Fibroblast of villous mesenchyme (primary cell): ENCODE measurements around the gene NR4A3. TPM values are rescaled to one million over a fixed set of nuclear protein-coding genes. Genes with fewer than 3 reads are reported as not detected.
"Not testable (repeated sequence)": the region's sequence is repeated elsewhere in the genome, so short reads cannot be mapped to it uniquely, and the experiment has no call there.

Experiments used
- DNase-seq: peaks from one replicate; pipeline ENCODE4 v3.0.0-alpha.2; 2010; ENCODE audit warnings: low read depth
- H3K4me3 ChIP-seq: 2 replicates; pipeline ENCODE4 v1.5.1; 2011; ENCODE audit warnings: low read depth, mild to moderate bottlenecking, low read length
- total RNA-seq: library from RNA; depleted of rRNA; stranded (reverse); fragments of >200 nt; gene quantifications from 2 replicates; pipeline ENCODE4 v1.2.3, GENCODE V29; 2012
- TF ChIP-seq, protein P1 (sequence below): IDR thresholded peaks from 2 replicates; pipeline ENCODE4 v1.5.1; 2012; ENCODE audit warnings: low read depth, mild to moderate bottlenecking, low read length; ENCODE audit not compliant: insufficient read depth

NR4A3 gene
- total RNA-seq, 1 donor, result under 0.01 TPM

- H3K4me3 ChIP-seq, result no peak overlapping the region
- TF ChIP-seq, protein P1, sequence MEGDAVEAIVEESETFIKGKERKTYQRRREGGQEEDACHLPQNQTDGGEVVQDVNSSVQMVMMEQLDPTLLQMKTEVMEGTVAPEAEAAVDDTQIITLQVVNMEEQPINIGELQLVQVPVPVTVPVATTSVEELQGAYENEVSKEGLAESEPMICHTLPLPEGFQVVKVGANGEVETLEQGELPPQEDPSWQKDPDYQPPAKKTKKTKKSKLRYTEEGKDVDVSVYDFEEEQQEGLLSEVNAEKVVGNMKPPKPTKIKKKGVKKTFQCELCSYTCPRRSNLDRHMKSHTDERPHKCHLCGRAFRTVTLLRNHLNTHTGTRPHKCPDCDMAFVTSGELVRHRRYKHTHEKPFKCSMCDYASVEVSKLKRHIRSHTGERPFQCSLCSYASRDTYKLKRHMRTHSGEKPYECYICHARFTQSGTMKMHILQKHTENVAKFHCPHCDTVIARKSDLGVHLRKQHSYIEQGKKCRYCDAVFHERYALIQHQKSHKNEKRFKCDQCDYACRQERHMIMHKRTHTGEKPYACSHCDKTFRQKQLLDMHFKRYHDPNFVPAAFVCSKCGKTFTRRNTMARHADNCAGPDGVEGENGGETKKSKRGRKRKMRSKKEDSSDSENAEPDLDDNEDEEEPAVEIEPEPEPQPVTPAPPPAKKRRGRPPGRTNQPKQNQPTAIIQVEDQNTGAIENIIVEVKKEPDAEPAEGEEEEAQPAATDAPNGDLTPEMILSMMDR, result no peak
- no peak for DNase-seq
Measured at GRCh38 chr9:99848447-99848846, 26.8 kb downstream of the NR4A3 start.

- TF ChIP-seq, protein P1, result no peak
- H3K4me3 ChIP-seq, result no peak overlapping the region
- no peak for DNase-seq
Measured at GRCh38 chr9:99850736-99851499, 29.2 kb downstream of the NR4A3 start.

GRCh38 chr9:99851500-99851822 lies 29.8 kb downstream of the NR4A3 start:
- TF ChIP-seq, protein P1, result no peak
- H3K4me3 ChIP-seq, result no peak overlapping the region
- no peak for DNase-seq

GRCh38 chr9:99852617-99853016 lies 30.9 kb downstream of the NR4A3 start:
- no peak overlapping the region for H3K4me3 ChIP-seq
- TF ChIP-seq, protein P1, result no peak
- DNase-seq, result no peak

DNA sequence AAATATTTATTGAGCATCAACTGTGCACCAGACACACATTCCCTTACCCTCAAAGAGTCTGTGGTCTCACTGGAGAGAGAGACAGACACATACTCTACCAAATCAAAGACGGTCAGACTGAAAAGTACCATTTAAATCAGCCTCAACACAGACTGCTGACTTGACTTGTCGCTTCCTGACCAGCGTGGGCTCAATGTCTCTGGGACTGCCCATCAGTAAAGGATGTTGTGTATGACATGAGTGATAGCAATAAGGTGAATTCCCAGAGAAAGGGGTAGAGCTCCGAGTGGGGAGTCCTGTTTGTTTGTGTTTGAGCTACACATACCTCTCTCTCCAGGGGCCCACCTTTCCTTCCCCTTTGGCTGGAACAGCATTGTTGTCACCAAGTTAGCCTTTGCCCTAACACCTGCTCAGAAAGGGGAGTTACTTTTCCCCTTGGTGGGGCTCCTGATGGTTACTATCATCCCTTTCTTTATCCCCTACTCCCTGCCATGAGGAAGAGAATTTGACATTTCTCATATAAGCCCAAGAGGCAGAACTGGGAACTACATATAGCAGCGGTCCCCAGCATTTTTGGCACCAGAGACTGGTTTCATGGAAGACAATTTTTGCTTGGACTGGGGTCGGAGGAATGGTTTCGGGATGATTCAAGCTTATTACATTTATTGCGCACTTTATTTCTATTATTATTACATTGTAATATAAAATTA lies 33.9 kb downstream of the NR4A3 start:
- TF ChIP-seq, protein P1, result peak; percentile 27
- no peak for DNase-seq
- no peak overlapping the region for H3K4me3 ChIP-seq

DNA sequence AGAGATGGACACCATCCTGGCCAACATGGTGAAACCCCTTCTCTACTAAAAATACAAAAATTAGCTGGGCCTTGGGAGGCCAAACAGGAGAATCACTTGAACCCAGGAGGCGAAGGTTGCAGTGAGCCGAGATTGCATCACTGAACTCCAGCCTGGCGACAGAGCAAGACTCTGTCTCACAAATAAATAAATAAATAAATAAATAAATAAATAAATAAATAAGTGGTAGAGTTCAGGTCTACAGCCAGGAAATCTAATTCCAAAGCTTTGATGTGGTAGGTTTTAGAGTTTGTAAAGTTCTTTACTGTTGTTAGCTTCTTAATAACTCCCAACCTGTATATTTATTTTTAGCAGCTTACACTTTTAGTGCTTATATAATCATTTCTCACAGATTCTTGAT lies 35.9 kb downstream of the NR4A3 start:
- H3K4me3 ChIP-seq, DNase-seq: not testable (repeated sequence)

DNA sequence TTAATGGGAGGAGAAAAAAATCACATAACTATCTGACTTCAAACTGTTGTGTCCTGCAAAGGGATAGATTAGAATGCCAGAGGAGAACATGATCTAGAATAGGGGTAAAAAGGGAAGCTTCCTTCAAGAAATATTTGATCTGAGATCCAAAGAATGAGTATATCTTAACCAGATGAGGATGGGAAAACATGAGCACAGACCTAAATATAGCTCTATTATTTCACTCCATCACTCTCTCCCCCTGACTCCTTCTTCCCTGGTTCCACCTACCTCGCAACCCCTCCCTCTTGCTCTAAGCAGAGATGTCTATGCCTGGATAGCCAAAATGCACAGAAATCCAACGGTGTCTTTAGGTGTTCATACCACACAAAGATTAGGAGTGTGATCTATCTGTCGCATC lies 36.4 kb downstream of the NR4A3 start:
- H3K4me3 ChIP-seq, result no peak overlapping the region
- TF ChIP-seq, protein P1, result no peak
- no peak for DNase-seq
